Retinal pigment epithelial cell (primary cell): Measurements from ENCODE around the gene C11orf42.

Experiments used
- DNase-seq: peaks from one replicate; pipeline ENCODE4 v3.0.0-alpha.2; 2010; ENCODE audit warnings: low read depth
- H3K4me3 ChIP-seq: 2 replicates; pipeline ENCODE4 v1.5.1; 2011; ENCODE audit warnings: mild to moderate bottlenecking, low read length, control low read depth, moderate library complexity
- CTCF ChIP-seq: conservative IDR thresholded peaks from 2 replicates; pipeline ENCODE4 v1.5.1; 2011; ENCODE audit warnings: low read depth, low read length, control low read depth, inconsistent platforms

Gene C11orf42

GRCh38 chr11:6197466-6198200 is 7.7 kb upstream of the C11orf42 start:
- H3K4me3 ChIP-seq = no peak overlapping the region
- TF ChIP-seq CTCF = no peak
- DNase-seq = no peak

- DNase-seq = no peak
- no peak within 1 kb of the TSS for H3K4me3 ChIP-seq
- TF ChIP-seq CTCF = no peak
Measured at GRCh38 chr11:6199174-6199810, 6.1 kb upstream of the C11orf42 start, which contains the start of gene OR52W1. TSS of gene OR52W1 (plus strand) at chr11:6199224. CDS start at chr11:6199224, 0 bp downstream.

- no peak for TF ChIP-seq CTCF
- no peak for DNase-seq
- no peak overlapping the region for H3K4me3 ChIP-seq
Measured at GRCh38 chr11:6200975-6201374, 4.4 kb upstream of the C11orf42 start.

- DNase-seq = no peak
- H3K4me3 ChIP-seq = no peak overlapping the region
- no peak for TF ChIP-seq CTCF
Measured at GRCh38 chr11:6201481-6201880, 3.9 kb upstream of the C11orf42 start.

GRCh38 chr11:6202041-6202440 is 3.3 kb upstream of the C11orf42 start:
- H3K4me3 ChIP-seq = no peak overlapping the region
- no peak for TF ChIP-seq CTCF
- DNase-seq = no peak

- TF ChIP-seq CTCF = no peak
- no peak for DNase-seq
- H3K4me3 ChIP-seq = no peak overlapping the region
Measured at GRCh38 chr11:6203327-6203726, 2.0 kb upstream of the C11orf42 start.

- TF ChIP-seq CTCF = no peak
- no peak overlapping the region for H3K4me3 ChIP-seq
- DNase-seq = no peak
Measured at GRCh38 chr11:6204706-6205105, 651 bp upstream of the C11orf42 start.
